ENCODE results near the gene INTS4. TPM values are rescaled to one million over a fixed set of nuclear protein-coding genes. Genes with fewer than 3 reads are reported as not detected.

The INTS4 gene
- total and polyA plus RNA-seq, 2 of the 8 experiments (the other 6 are each of a cell fraction or from before 2014, with no cell fraction given) = 27.0 to 31.3 TPM

GRCh38 chr11:77874206-77874605, 120.3 kb downstream of the INTS4 start:
- H3K18ac ChIP-seq (ENCODE audit: extremely low read depth, low read length) = no peak overlapping the region
- no peak overlapping the region for H4K91ac ChIP-seq (replicated peaks; ENCODE audit: insufficient read length, low read length)
- no peak for FAIRE-seq
- peaks cover 0 to 4% (median 0%) of the 10 kb centered on the region in 4 experiments; a peak in 3 of 7 replicates for H3K4me1 ChIP-seq (replicated peaks in 1 of 4; ENCODE audit: control insufficient read depth in 3 of 4, insufficient read depth in 4 of 4, low read length in 3 of 4)
- no peaks in the 10 kb centered on the region for H3K79me1 ChIP-seq (ENCODE audit: low read depth, low read length)
- H2AFZ ChIP-seq (ENCODE audit: low read length) = no peak overlapping the region
- H3K4ac ChIP-seq (replicated peaks; ENCODE audit: insufficient read length, low read depth, low read length) = no peak overlapping the region
- H3K14ac ChIP-seq (ENCODE audit: insufficient read length) = no peak overlapping the region
- H3K27me3 ChIP-seq (replicated peaks in 1 of 4; ENCODE audit: control insufficient read depth in 3 of 4, extremely low read depth in 1 of 4, insufficient read depth in 3 of 4, low read length in 3 of 4) = no peaks in the 10 kb centered on the region
- no peaks in the 10 kb centered on the region for H3K9me3 ChIP-seq (ENCODE audit: insufficient read depth in 2 of 2, low read depth in 1 of 2, low read length in 1 of 2)
- no peak overlapping the region for H2BK20ac ChIP-seq (ENCODE audit: low read length)
- H3K79me2 ChIP-seq (ENCODE audit: control insufficient read depth in 1 of 2, insufficient read depth in 2 of 2, low read length in 2 of 2) = no peaks in the 10 kb centered on the region
- no peaks in the 10 kb centered on the region for H4K20me1 ChIP-seq (replicated peaks in 1 of 2; ENCODE audit: control insufficient read depth in 1 of 2, insufficient read depth in 2 of 2, low read length in 2 of 2)
- no peak overlapping the region for H2AK5ac ChIP-seq (ENCODE audit: low read depth, low read length)
- H2BK120ac ChIP-seq (replicated peaks; ENCODE audit: low read depth, low read length) = no peak overlapping the region
- no peak overlapping the region for H2BK15ac ChIP-seq (ENCODE audit: low read length)
- H2BK12ac ChIP-seq (ENCODE audit: low read depth, low read length) = no peak overlapping the region
- no peak overlapping the region for H3K4me2 ChIP-seq (ENCODE audit: insufficient read depth in 1 of 2, low read depth in 2 of 2, low read length in 2 of 2)
- no peaks in the 10 kb centered on the region for H3K23me2 ChIP-seq (ENCODE audit: low read depth, low read length)
- CTCF ChIA-PET (ENCODE audit: partially characterized antibody) = interaction anchor here (0.9 kb wide), 1 partner anchor 171 kb away, joined by 3 read pairs; no protein-coding TSS in a partner anchor
- H4K5ac ChIP-seq (ENCODE audit: insufficient read length, low read depth, low read length) = no peak overlapping the region
- no peak overlapping the region for H3K4me3 ChIP-seq (ENCODE audit: extremely low read depth in 1 of 4, insufficient read depth in 2 of 4, low read depth in 3 of 4, low read length in 4 of 4)
- H3K36me3 ChIP-seq (ENCODE audit: control insufficient read depth in 2 of 4, insufficient read depth in 4 of 4, low read length in 3 of 4) = peaks cover 0 to 19% (median 4%) of the 10 kb centered on the region in 4 experiments; a peak in 5 of 8 replicates
- no peak overlapping the region for H4K8ac ChIP-seq (ENCODE audit: extremely low read depth, insufficient read depth, low read length)
- WGBS, 2 experiments (ENCODE audit: extremely low coverage in 1 of 2, insufficient coverage in 1 of 2, insufficient read length in 1 of 2, insufficient replicate concordance in 2 of 2, low coverage in 1 of 2, low lambda C conversion rate in 2 of 2, missing lambda C conversion rate in 1 of 2) = 83% methylated on average over 3 of the region's 3 CpGs; no CpG with 5 or more reads in 1 of the 2 experiments
- no peak overlapping the region for H3K27ac ChIP-seq (ENCODE audit: low read depth, low read length)
- DNase-seq (ENCODE audit: low read depth in 1 of 2, low spot score in 2 of 2) = no peak
- no peak overlapping the region for H2BK5ac ChIP-seq (ENCODE audit: low read depth, low read length)
- POLR2A ChIA-PET (ENCODE audit: partially characterized antibody) = interaction anchor here (0.6 kb wide), 1 partner anchor 210 kb away, joined by 3 read pairs; no protein-coding TSS in a partner anchor
- no peak overlapping the region for H3K23ac ChIP-seq (ENCODE audit: insufficient read length)
- no peak overlapping the region for H3K9ac ChIP-seq (replicated peaks in 1 of 4; ENCODE audit: extremely low read depth in 1 of 4, low read depth in 3 of 4, low read length in 3 of 4)
- no peak overlapping the region for H3K56ac ChIP-seq (replicated peaks; ENCODE audit: insufficient read length, low read depth, low read length)
- TF ChIP-seq SP2 (IDR thresholded peaks at IDR 0.05; ENCODE audit: low read length) = no peak
- TF ChIP-seq SRF (IDR thresholded peaks at IDR 0.05; ENCODE audit: low read depth, low read length) = no peak
- no peak for TF ChIP-seq PHF8 (conservative IDR thresholded peaks at IDR 0.05; ENCODE audit: low read depth, low read length)
- TF ChIP-seq BRCA1 (IDR thresholded peaks at IDR 0.05; ENCODE audit: low read depth, low read length) = no peak
- TF ChIP-seq JUND (IDR thresholded peaks at IDR 0.05; ENCODE audit: low read length) = no peak
- TF ChIP-seq CTCF (IDR thresholded peaks at IDR 0.05; ENCODE audit: control extremely low read depth in 1 of 3, insufficient read depth in 1 of 3, low read depth in 1 of 3, low read length in 3 of 3) = no peak
- no peak for TF ChIP-seq MAFK (IDR thresholded peaks at IDR 0.05; ENCODE audit: low read depth, low read length)
- no peak for TF ChIP-seq TAF1 (IDR thresholded peaks at IDR 0.05; ENCODE audit: low read depth, low read length)
- TF ChIP-seq POLR2A (IDR thresholded peaks at IDR 0.05; ENCODE audit: control extremely low read depth in 1 of 2, low read depth in 2 of 2, low read length in 2 of 2) = no peak
- TF ChIP-seq RXRA (IDR thresholded peaks at IDR 0.05; ENCODE audit: insufficient read depth, low read depth, low read length) = no peak
- TF ChIP-seq ASH2L (IDR thresholded peaks at IDR 0.05; ENCODE audit: low read length) = no peak
- no peak for TF ChIP-seq CBX5 (IDR thresholded peaks at IDR 0.05; ENCODE audit: low read depth, low read length)
- TF ChIP-seq EZH2 (IDR thresholded peaks at IDR 0.05; ENCODE audit: low read depth, low read length, severe bottlenecking) = no peak
